Hematopoietic multipotent progenitor cell treated with erythropoietin and hydrocortisone succinate and interleukin-3 and kit ligand, for 4 days (in vitro differentiated cells): ENCODE measurements around the gene NUDT4.
"Not testable (repeated sequence)": the region's sequence is repeated elsewhere in the genome, so short reads cannot be mapped to it uniquely, and the experiment has no call there.

ENCODE experiments used
- DNase-seq: peaks from one replicate; pipeline ENCODE4 v3.0.0-alpha.2; 2015

NUDT4 gene

DNA sequence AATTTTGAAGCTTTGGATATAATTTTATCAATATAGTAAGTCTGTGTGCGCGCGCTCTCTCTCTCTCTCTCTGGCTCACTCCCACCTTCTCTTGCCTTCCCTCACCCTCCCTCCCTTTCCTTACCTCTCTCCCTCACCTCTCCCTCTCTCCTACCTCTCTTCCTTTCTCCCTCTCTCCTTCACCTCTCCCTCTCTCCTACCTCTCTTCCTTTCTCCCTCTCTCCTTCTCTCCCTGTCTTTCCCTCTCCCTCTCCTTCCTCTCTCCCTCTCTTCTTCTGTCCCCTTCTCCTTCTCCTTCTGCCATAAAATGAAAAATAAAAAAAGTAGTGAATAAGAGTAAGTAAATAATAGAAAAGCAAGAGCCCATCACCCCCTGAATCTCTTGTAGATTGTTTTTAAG, 9.0 kb upstream of the NUDT4 start:
- no peak for DNase-seq

DNA sequence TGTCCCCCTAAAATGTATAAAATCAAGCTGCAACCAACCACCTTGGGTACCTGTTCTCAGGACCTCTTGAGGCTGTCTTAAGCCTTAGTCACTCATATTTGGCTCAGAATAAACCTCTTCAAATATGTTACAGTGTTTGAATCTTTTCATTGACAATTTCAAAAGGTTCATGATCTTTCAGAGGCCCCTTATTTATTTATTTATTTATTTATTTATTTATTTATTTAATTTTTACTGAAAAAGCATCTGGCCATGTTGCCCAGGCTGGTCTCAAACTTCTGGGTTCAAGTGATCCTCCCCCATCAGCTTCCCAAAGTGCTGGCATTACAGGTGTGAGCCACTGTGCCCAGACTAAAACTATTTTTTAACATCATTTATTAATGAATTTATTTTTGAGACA, 8.2 kb upstream of the NUDT4 start:
- no peak for DNase-seq

DNA sequence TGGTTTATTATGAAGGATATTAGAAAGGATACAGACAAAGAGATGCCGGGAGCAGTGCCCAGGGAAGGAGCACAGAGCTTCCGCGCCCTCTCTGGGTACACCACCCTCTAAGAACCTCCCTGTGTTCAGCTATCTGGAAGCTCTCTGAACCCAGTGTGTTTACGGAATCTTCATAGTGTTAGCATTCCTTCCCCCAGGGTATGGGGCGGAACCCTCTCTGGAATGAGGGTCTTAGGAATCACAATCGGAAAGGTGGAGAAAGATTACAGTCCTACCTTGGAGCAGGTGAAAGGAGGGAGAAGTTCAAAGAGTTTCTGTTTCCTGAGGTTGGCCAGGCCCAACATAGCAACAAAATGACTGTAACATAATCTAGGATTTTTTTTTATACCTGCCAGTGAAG, 6.8 kb upstream of the NUDT4 start:
- DNase-seq: no peak

DNA sequence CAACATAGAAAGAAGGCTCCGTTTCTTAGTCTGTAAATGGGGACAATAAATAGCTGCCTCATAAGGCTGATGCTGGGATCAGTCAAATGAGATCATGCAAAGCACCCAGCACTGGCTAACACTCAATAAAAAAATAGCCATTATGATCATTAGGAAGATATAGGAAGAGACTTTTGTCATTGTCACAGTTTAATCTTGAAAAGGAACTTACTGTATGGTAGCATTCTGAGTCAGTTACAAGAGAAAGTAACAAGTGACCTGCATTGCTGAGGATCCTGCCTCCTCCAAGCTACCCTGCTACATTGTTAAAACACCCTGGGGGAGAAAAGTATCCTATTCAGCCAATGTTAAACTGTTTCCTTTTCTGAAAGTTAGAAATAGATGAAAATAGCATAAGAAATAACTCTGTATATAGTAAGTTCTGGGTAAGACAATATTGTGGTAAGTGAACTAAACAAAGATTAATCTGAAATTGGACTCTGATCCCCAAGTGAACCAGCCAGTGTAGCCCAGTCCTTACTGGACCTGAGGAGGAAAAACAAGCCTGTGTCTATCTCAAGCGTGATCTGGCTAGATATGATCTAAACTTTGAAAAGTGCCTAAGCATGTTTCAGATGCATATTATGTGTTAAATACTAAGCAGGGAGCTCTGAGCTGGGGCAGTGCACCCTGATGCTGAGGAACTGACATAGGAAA, 3.6 kb upstream of the NUDT4 start:
- DNase-seq: peak; percentile 34

DNA sequence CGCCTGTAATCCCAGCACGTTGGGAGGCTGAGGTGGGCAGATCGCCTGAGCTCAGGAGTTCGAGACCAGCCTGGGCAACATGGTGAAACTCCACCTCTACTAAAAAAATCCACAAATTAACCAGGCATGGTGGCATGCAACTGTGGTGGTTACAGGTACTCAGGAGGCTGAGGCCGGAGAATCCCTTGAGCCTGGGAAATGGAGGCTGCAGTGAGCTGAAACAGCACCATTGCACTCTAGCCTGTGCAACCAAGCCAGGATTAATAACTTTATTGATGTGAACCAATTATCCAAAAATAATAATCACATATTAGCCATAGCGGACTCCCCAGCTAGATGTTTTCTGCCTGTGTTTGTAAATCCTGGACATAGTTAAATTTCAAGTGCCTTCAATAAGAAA, 1.8 kb upstream of the NUDT4 start:
- no peak for DNase-seq

DNA sequence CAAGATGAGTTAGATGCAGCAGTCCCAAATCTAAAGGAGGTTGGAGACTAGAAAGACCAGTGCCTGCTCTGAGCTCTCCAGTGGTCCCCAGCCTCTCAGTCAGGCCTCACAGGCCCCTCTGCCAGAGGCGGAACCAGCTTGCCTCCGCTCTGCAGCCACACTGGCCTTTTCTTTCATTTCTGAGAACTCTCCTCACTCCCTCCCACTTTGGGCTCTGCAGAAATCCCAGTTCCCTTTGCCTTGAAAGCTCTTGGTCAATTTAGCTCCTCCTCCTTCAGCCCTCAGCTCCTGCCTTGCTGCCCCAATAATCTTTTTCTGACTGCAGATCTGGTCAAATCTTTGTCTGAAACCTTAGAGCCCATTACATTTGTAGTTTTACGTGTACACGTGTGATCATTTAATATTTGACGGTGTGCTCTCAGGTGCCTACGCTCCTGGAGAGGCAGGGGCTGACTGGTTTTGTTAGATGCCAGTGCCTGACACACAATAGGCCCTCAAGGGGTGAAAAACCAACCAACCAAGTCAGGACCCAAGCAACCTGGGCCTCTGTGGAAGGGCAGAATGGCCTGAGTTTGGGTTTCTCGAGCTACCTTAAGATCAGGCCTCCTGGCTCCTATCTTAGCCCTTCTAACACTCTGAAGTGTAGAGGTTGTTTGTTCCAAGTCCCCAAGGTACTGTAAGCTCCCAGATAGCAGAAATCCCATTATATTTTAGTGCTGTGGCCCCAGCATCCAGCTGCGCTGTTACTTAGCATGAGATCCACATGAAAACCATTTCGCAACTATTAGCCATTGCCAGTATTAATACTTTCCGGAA, 1.1 kb upstream of the NUDT4 start:
- DNase-seq: peak; percentile 43

DNA sequence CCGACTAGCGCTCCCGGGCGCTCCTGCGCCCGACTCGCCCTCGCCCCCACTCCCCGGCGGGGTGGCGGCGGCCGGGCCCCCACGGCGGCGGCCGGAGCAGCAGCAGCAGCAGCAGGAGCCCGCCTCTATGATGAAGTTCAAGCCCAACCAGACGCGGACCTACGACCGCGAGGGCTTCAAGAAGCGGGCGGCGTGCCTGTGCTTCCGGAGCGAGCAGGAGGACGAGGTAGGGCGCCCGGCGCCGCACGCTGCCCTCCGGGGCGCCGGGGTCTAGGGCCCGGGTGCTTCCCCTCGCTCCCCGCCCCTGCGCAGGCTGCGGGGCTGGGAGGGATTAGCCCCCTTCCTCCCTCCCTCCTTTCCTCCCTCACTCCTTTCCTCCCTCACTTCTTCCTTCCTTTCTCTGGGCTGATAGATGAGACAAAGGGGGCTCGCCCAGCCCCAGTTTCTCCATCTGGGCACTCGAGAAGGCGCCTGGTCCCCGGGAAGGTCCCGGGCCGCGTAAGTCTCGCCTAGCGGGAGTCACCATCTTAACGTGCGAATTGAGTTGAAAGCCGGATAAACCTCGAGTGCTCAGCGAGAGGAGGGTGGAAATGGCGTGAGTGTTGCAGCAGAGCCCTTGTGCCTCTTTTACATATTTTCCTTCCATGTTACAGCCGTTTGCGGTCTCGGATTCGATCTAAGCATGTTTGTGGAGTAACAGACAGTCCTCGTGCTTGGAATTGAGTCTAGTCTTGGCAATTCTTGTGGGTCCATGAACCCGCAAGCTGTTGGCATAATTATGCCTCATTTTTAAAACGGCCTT, 672 bp downstream of the NUDT4 start:
- DNase-seq: peak; percentile 83

DNA sequence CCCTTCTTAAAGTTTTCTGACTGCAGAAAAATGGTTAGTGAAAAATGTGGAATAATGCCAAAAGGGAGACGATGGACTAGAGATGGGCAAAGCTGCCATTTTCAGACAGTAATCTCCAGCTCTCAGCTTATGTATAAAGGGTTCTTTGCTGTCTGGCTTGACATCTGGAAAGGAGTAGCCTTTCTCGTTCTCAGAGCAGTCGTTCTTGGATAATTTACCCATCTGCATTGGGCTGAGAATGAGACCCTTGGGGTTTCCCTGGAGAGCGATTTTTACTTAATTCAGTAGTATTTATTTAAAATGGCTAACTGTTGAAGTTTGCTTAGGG, 1.2 kb downstream of the NUDT4 start:
- DNase-seq: peak; percentile 55

DNA sequence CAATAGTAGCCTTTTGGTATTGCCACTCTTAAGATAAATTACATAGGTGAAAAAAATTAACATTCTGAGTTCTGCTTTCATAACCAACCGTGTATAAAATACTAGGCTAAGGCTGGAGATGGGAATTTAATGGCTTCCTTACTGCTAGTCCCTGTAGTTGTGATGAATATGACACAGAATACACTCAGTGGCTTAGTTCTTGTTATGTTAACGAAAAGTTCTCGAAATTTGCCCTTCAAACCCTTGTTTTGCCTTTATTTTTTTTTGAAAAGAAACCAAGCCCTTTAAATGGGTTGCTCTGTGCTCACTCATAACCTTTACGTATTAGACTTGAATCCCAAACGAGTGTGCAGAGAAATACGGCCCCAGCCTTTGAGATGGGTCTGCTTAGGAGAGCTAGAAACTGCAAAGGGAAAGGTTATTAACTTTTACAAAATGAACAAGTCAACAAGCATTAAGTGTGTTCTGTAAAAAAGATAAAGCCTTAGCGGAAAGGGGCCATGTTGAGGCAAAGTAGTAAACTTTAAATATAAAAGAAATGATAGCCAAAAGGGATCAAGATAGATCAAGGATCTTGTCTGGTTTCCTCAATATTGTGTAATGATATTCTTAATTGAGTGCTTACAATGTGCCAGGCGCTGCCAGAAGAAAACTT, 1.7 kb downstream of the NUDT4 start:
- DNase-seq: peak; percentile 39

DNA sequence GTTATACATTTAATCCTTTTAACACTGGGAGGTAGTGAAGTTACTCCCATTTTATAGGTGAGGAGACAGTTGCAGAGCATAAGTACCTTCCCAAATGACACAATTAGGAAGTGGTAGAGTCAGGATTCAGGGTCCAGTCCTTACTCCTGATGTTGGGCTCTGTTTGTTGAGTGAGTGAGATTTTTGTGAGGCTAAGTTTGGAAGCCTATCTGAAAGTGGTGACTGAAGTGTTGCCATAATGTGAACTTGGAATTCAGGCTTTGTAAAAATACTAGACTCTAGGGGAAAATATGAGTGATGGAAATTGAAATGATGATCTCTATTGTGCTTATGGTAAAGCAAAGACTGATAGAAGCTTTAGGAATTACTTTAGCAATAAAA, 2.2 kb downstream of the NUDT4 start:
- DNase-seq: no peak

DNA sequence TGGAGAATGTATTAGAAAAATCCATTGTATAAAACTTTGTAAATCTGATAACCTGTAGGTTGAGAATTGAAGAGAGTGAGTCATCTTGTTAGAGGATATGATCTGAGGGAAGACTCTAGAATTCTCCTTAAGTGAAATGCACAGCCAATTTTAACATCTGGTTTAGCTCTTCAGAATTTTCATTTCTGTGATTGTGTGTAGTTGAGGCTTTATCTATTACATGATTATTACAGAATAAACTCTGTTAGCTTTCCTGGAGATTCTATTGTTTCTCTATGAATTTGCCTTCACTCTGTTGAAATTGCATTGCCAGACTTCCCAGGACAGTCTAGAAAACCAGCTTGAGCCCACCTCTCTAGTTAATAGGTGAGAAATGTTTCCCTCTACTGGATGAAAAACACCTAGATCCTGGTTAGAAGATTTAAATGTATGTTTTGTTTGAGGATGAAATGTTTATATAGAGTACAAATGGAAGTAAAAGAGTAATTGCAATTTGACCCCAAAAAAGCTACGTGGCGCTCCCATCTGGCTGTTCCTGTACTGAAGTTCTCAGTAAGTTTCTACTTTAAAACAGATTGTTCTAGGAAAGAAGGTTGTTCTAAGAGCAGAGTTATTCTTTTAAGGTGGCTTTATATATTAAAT, 2.9 kb downstream of the NUDT4 start:
- DNase-seq: peak; percentile 59

DNA sequence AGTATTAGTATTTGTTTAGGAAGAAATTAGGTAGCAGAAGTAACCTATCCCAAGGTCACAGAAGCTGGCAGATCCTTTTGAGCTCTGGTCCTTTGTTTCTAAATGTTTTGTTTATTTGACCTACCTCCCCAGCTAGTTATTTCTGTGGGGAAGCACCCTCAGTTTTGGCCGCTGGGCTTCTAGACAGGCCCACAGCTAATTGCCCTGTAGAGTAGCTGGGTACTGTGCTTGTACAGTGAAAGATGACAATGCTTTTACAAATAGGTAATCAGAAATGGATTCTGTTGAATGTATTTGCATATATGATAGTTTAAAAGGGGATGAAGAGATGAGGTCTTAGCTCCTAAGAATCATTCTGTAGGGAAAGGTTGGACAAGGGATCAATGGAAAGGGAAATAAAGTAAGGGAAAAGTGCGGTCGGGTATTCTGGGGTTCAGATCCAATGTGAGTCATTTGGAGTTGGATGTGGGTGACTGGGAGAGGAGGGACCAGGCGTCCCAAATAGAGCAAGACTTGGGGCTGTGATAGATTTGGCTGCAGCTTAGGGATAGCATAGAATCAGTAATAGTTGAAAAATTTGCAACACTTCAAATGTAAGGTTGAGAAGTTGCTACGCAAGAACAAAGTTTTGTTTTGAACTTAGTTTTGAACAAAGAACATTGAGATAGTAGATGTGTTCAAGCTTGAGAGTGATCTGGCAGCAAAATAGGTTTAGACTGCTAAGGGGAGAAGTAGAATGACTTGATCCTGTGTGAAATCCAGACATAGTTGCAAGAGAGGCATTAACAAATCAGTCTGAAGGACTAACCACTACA, 3.6 kb downstream of the NUDT4 start:
- DNase-seq: no peak

DNA sequence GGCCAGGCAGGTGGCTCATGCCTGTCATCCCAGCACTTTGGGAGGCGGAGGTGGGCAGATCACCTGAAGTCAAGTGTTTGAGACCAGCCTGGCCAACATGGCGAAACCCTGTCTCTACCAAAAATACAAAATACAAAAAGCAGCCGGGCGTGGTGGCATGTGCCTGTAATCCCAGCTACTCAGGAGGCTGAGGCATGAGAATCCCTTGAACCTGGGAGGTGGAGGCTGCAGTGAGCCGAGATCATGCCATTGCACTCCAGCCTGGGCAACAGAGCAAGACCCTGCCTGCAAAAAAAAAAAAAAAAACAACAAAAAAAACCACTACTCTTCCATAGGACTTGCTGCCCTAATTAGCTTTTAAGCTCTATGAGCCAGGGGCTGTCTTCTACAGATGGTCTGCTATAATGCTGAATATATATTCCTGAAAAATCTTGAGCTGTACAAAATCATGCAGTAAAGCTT, 4.3 kb downstream of the NUDT4 start:
- not testable (repeated sequence) for DNase-seq

DNA sequence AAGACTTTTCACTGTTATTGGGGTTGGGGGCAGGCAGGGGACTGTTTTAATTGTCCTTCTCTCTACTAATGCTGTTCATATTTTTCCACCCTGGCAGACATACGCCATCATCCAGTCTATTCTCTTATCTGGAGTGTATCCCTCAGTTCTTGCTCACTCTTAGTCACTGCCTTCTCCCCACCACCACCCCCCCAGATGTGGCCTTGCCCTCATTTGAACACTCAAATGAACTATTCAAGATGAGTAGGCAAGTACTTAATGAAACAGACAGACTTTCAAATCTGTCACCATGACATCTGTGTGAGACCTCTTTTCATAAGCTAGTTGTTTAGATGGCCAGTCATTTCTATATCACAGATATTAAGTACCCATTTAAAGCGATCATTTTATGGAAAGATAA, 10.1 kb downstream of the NUDT4 start:
- no peak for DNase-seq

DNA sequence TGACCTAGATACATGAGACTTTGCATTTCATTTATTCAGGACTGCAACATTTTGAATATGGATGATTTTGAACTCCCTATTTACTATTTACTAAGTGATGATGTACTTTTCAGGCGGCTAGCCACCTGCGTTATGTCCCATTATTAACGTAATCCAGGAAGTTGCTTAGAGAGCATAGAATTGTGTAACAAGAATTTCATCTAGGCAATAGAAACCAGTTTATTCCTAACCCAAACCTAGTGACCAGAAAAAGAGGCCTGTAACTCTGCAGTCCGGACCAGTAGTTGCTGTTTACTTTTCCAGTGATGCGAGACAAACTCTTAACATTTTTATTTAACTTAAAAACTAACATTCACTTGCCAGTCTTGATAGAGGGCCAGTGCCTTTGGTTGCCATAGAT, 12.3 kb downstream of the NUDT4 start:
- DNase-seq: no peak

DNA sequence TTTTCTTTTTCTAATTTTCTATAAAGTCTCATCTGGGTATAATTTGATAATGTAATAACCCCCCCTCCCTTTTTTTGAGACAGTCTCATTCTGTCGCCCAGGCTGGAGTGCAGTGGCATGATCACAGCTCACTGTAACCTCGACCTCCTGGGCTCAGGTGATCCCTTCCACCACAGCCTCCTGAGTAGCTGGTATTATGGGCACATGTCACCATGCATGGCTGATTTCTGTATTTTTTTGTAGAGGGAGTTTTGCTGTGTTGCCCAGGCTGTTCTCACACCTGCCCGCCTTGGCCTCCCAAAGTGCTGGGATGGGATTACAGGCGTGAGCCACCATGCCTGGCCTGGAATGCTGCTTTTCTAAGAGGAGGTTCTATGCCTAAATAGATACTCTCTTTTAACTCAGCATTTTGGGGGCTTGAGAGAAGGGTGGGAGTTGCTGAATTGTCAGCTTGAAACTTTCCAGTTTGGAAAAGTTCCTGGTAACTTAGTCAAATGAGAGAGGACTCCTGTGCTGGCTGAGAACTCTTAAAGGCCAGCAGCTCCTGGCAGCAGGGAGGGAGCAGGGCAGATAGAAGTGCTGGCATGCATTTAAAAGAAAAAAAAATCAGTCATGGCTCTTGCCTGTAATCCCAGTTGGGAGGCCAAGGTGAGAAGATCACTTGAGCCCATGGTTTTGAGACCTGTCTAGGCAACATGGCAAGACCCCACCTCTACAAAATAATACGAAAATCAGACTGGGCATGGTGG, 13.0 kb downstream of the NUDT4 start:
- no peak for DNase-seq

DNA sequence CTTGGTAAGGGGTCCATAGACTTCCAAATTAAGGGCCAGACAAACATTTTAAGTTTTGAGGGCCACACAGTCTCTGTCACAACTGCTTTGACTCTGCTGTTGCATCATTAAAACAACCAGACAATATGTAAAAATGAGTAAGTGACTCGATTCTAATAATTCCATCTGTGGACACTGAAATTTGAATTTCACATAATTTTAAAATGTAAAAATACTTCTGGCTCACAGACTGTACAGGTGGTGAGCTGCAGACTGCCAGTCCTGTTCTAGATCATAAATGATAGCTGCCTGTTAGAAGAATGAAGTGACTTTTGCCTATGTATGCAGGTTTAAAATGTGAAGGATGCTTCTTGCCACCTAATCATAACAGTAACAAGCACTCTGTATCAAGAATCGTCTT, 15.7 kb downstream of the NUDT4 start:
- DNase-seq: no peak

DNA sequence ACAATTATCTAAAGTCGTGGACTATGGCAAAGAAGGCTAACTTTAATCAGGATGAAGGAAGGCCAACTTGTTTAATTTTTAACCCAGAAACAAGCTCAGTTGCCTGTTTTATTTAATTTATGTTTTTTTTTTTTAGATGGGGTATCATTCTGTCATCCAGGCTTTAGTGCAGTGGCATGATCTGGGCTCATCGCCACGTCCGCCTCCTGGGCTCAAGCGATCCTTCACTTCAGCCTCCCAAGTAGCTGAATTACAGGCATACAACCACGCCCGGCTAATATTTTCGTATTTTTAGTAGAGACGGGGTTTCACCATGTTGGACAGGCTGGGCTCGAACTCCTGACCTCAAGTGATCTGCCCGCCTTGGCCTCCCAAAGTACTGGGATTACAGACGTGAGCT, 19.7 kb downstream of the NUDT4 start:
- no peak for DNase-seq

DNA sequence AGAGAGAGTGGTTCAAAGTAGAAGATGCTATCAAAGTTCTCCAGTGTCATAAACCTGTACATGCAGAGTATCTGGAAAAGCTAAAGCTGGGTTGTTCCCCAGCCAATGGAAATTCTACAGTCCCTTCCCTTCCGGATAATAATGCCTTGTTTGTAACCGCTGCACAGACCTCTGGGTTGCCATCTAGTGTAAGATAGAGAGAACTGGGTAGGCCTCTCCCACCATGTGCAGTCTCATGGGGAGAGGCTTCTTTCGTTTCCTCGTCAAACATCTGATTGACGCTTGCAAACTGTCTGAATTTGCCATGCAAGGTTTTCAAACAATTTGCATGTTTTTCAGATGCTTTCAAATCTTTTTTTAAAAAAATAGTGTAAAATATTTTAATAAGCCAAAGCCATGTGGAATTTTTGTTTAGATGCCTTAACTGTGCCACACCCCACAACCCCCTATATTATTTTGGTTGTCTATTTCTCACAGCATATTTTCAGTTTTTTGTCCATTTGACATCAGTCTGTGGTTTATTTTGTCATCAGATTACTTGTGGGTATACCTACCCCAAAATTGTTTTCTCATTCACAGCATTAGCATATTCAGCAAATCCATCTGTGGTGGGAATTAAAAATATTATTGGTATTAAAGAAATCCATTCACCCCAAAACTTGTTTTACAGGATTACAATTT, 21.6 kb downstream of the NUDT4 start:
- DNase-seq: not testable (repeated sequence)
